ENCODE data around the gene EGFLAM.

GRCh38 chr5:38378579-38378978 is 120.2 kb downstream of the EGFLAM start:
- no peak for TF ChIP-seq CTCF (IDR thresholded peaks at IDR 0.05; ENCODE audit: poor library complexity, severe bottlenecking)
- no peak for TF ChIP-seq POLR2AphosphoS5 (IDR thresholded peaks at IDR 0.05)
- no peak for TF ChIP-seq TAF1 (IDR thresholded peaks at IDR 0.05; ENCODE audit: low read depth)
- TF ChIP-seq RAD21 (conservative IDR thresholded peaks at IDR 0.05) = no peak
- TF ChIP-seq EZH2 (IDR thresholded peaks at IDR 0.05; ENCODE audit: borderline replicate concordance, insufficient read depth, low read length, poor library complexity, severe bottlenecking) = no peak
- TF ChIP-seq SMC3 (conservative IDR thresholded peaks at IDR 0.05; ENCODE audit: poor library complexity) = no peak
- no peak for TF ChIP-seq EP300 (conservative IDR thresholded peaks at IDR 0.05; ENCODE audit: poor library complexity, severe bottlenecking)
- TF ChIP-seq REST (IDR thresholded peaks at IDR 0.05; ENCODE audit: borderline replicate concordance) = no peak
- no peak for TF ChIP-seq MXI1 (conservative IDR thresholded peaks at IDR 0.05; ENCODE audit: poor library complexity, severe bottlenecking)

Data from neural cell (in vitro differentiated cells).